Esophagus muscularis mucosa (tissue), 4 donors: ENCODE measurements around the gene GLTPD2. TPM values are rescaled to one million over a fixed set of nuclear protein-coding genes. Genes with fewer than 3 reads are reported as not detected.

Experiments
- DNase-seq: peaks from one replicate; pipeline ENCODE4 v3.0.0-alpha.2; 2017; ENCODE audit errors: extremely low spot score
- H3K27ac ChIP-seq, 4 donors: fragments of 200-600 bp; sonication (generic); replicated peaks in 1 of 4; 1 replicate in 3 of 4; 2 replicates in 1 of 4; pipeline ENCODE4 v1.5.1; 2016 to 2019; ENCODE audit warnings: mild to moderate bottlenecking in 1 of 4
- H3K27me3 ChIP-seq, 4 donors: fragments of 200-600 bp; sonication (generic); one replicate each; pipeline versions ENCODE4 v1.5.1 to v1.6.0; 2016 to 2019
- H3K36me3 ChIP-seq, 4 donors: fragments of 200-600 bp; sonication (generic); one replicate each; pipeline ENCODE4 v1.5.1; 2016 to 2019
- H3K4me1 ChIP-seq, 4 donors: fragments of 200-600 bp; sonication (generic); one replicate each; pipeline ENCODE4 v1.5.1; 2016 to 2019
- H3K4me3 ChIP-seq, 4 donors: fragments of 200-600 bp; sonication (generic); 1 replicate in 2 of 4; 2 replicates in 2 of 4; pipeline ENCODE4 v1.5.1; 2016 to 2019; ENCODE audit warnings: mild to moderate bottlenecking in 4 of 4, moderate library complexity in 1 of 4
- H3K9me3 ChIP-seq, 4 donors: fragments of 200-600 bp; sonication (generic); 1 replicate in 3 of 4; 2 replicates in 1 of 4; pipeline ENCODE4 v1.5.1; 2016 to 2019
- CTCF ChIP-seq, 3 experiments: fragments of 200-600 bp in 2 of 3; fragments of 450-650 bp in 1 of 3; sonication (generic) in 2 of 3; IDR thresholded peaks; one replicate each; pipeline ENCODE4 v1.5.1; 2017 to 2019; ENCODE audit warnings: antibody characterized with exemption in 3 of 3, mild to moderate bottlenecking in 2 of 3, moderate library complexity in 1 of 3
- EP300 ChIP-seq: sonication (generic); formaldehyde crosslinking; IDR thresholded peaks from one replicate; pipeline ENCODE4 v1.6.1; 2017; ENCODE audit warnings: antibody characterized with exemption
- POLR2A ChIP-seq: fragments of 450-650 bp; IDR thresholded peaks from one replicate; pipeline ENCODE4 v1.6.1; 2017; ENCODE audit warnings: antibody characterized with exemption, moderate library complexity, mild to moderate bottlenecking, low read depth
- POLR2AphosphoS5 ChIP-seq, 2 donors: sonication (generic); formaldehyde crosslinking; IDR thresholded peaks; one replicate each; pipeline ENCODE4 v1.6.1; 2017; ENCODE audit warnings: antibody characterized with exemption in 2 of 2
- WGBS: methylation state at CpG from one replicate; pipeline ENCODE4 v1.1.5; 2018; 5-methylcytosine and 5-hydroxymethylcytosine counted together
- intact Hi-C: fragments of 100-400 bp; cut with DNase I; formaldehyde crosslinking; loops from one replicate; pipeline ENCODE4 v1.15.1; 2023
- total RNA-seq, 4 donors: library from RNA; depleted of rRNA; stranded (reverse); fragments of >200 nt; gene quantifications; one replicate each; pipeline versions ENCODE4 v1.1.0 to v1.2.1, GENCODE V29; 2016

Gene GLTPD2
- total RNA-seq, 4 donors from 2014 or later, result not detected

- no peak overlapping the region for H3K27ac ChIP-seq
- H3K27me3 ChIP-seq, result no peaks in the 10 kb centered on the region
- intact Hi-C loops, result loop anchor here (5.0 kb wide), 1 partner anchor 74 kb away; no protein-coding TSS in a partner anchor
- peaks cover 7 to 32% (median 14%) of the 10 kb centered on the region in 4 donors for H3K36me3 ChIP-seq
- 54% methylated on average over 4 of the region's 6 CpGs for WGBS
- no peak for DNase-seq
- H3K4me3 ChIP-seq, result peak overlapping the region in 2 of 4 donors; percentile 88 to 94
- H3K9me3 ChIP-seq, result no peaks in the 10 kb centered on the region
- peaks cover 10 to 26% (median 22%) of the 10 kb centered on the region in 4 donors for H3K4me1 ChIP-seq
- TF ChIP-seq EP300 (no peak), CTCF (IDR thresholded peaks at IDR 0.05) (no peak)
Measured at GRCh38 chr17:4808378-4808767, 19.6 kb downstream of the GLTPD2 start.

GRCh38 chr17:4810696-4811290, 22.0 kb downstream of the GLTPD2 start:
- Histone ChIP-seq H3K4me1 (peaks cover 10 to 26% (median 22%) of the 10 kb centered on the region in 4 donors), H3K9me3 (no peaks in the 10 kb centered on the region), H3K36me3 (peaks cover 12 to 46% (median 24%) of the 10 kb centered on the region in 4 donors), H3K27me3 (no peaks in the 10 kb centered on the region), H3K4me3 (no peak overlapping the region), H3K27ac (no peak overlapping the region)
- DNase-seq, result no peak
- intact Hi-C loops, result no loop called here
- 79% methylated on average over 13 of the region's 13 CpGs for WGBS
- no peak for TF ChIP-seq CTCF (IDR thresholded peaks at IDR 0.05)
- no peak for TF ChIP-seq POLR2A
- no peak for TF ChIP-seq EP300
- no peak for TF ChIP-seq POLR2AphosphoS5 (IDR thresholded peaks at IDR 0.05)

GRCh38 chr17:4811471-4811870, 22.7 kb downstream of the GLTPD2 start:
- Histone ChIP-seq H3K4me3 (no peak overlapping the region), H3K27me3 (no peaks in the 10 kb centered on the region), H3K36me3 (peaks cover 17 to 53% (median 30%) of the 10 kb centered on the region in 4 donors), H3K4me1 (peaks cover 10 to 20% (median 16%) of the 10 kb centered on the region in 4 donors), H3K9me3 (no peaks in the 10 kb centered on the region), H3K27ac (no peak overlapping the region)
- WGBS, result 93% methylated on average over 12 of the region's 12 CpGs
- TF ChIP-seq EP300 (no peak), CTCF (IDR thresholded peaks at IDR 0.05) (no peak), POLR2AphosphoS5 (IDR thresholded peaks at IDR 0.05) (no peak), POLR2A (no peak)
- intact Hi-C loops, result no loop called here
- DNase-seq, result no peak

- Histone ChIP-seq H3K4me3 (no peak overlapping the region), H3K27me3 (no peaks in the 10 kb centered on the region), H3K4me1 (peaks cover 10 to 14% (median 11%) of the 10 kb centered on the region in 4 donors), H3K27ac (no peak overlapping the region), H3K36me3 (peaks cover 25 to 65% (median 41%) of the 10 kb centered on the region in 4 donors), H3K9me3 (no peaks in the 10 kb centered on the region)
- intact Hi-C loops, result no loop called here
- 95% methylated on average over 7 of the region's 7 CpGs for WGBS
- no peak for TF ChIP-seq POLR2AphosphoS5 (IDR thresholded peaks at IDR 0.05)
- TF ChIP-seq CTCF (IDR thresholded peaks at IDR 0.05), result no peak
- TF ChIP-seq POLR2A, result no peak
- no peak for TF ChIP-seq EP300
- no peak for DNase-seq
Measured at GRCh38 chr17:4812690-4813089, 23.9 kb downstream of the GLTPD2 start.
